Endodermal cell (in vitro differentiated cells): Measurements from ENCODE around the gene PEDS1. TPM values are rescaled to one million over a fixed set of nuclear protein-coding genes. Genes with fewer than 3 reads are reported as not detected.
A peak's percentile ranks its signal among the peaks of the same experiment; 100 is the strongest.

ENCODE experiments used
- DNase-seq: peaks from one replicate; pipeline ENCODE4 v3.0.0-alpha.2; 2017
- H3K27ac ChIP-seq: 2 replicates; pipeline ENCODE4 v1.5.1; 2013; ENCODE audit warnings: mild to moderate bottlenecking, low read depth, low read length, moderate library complexity
- H3K27me3 ChIP-seq: 2 replicates; pipeline ENCODE4 v1.6.1; 2013; ENCODE audit warnings: mild to moderate bottlenecking, low read length, moderate library complexity; ENCODE audit not compliant: insufficient read depth, control insufficient read depth, poor library complexity, severe bottlenecking
- H3K36me3 ChIP-seq: 2 replicates; pipeline ENCODE4 v1.7.0; 2013; ENCODE audit warnings: mild to moderate bottlenecking, low read length, moderate library complexity; ENCODE audit not compliant: control insufficient read depth, insufficient read depth
- H3K4me1 ChIP-seq: one replicate; pipeline ENCODE4 v1.7.0; 2013; ENCODE audit warnings: low read length; ENCODE audit not compliant: control insufficient read depth, insufficient read depth
- H3K4me3 ChIP-seq: 2 replicates; pipeline ENCODE4 v1.5.1; 2013; ENCODE audit warnings: mild to moderate bottlenecking, low read length, moderate library complexity
- H3K9ac ChIP-seq: 2 replicates; pipeline ENCODE4 v1.6.1; 2013; ENCODE audit warnings: mild to moderate bottlenecking, low read length, moderate library complexity; ENCODE audit not compliant: poor library complexity, severe bottlenecking; ENCODE audit errors: extremely low read depth
- H3K9me3 ChIP-seq: 2 replicates; pipeline ENCODE4 v1.6.1; 2013; ENCODE audit warnings: mild to moderate bottlenecking, low read length, moderate library complexity; ENCODE audit not compliant: control insufficient read depth
- H3K27ac Mint-ChIP-seq: 2 replicates; pipeline ENCODE4 v1.8.0; 2020; ENCODE audit warnings: mixed read lengths
- H3K27me3 Mint-ChIP-seq: 2 replicates; pipeline ENCODE4 v1.8.0; 2021; ENCODE audit warnings: mild to moderate bottlenecking, mixed read lengths; ENCODE audit not compliant: insufficient read depth
- H3K36me3 Mint-ChIP-seq: 2 replicates; pipeline ENCODE4 v1.8.0; 2020; ENCODE audit warnings: low read depth, mixed read lengths
- H3K4me1 Mint-ChIP-seq: 2 replicates; pipeline ENCODE4 v1.8.0; 2020; ENCODE audit warnings: mixed read lengths
- H3K4me3 Mint-ChIP-seq: 2 replicates; pipeline ENCODE4 v1.8.0; 2020; ENCODE audit warnings: mild to moderate bottlenecking, moderate library complexity, mixed read lengths
- H3K9me3 Mint-ChIP-seq: 2 replicates; pipeline ENCODE4 v1.8.0; 2020; ENCODE audit warnings: mild to moderate bottlenecking, mixed read lengths
- CTCF ChIP-seq: fragments of 200-600 bp; sonication (generic); conservative IDR thresholded peaks from 2 replicates; pipeline ENCODE4 v1.5.0; 2021; ENCODE audit warnings: antibody characterized with exemption, mild to moderate bottlenecking
- whole genome bisulfite sequencing, 2 experiments: methylation state at CpG; one replicate each; pipeline versions ENCODE4 v1.1.5 to v1.1.7; 2013; ENCODE audit warnings: missing lambda C conversion rate in 2 of 2, mixed read lengths in 1 of 2; ENCODE audit not compliant: insufficient coverage in 1 of 2, insufficient read length in 1 of 2; 5-methylcytosine and 5-hydroxymethylcytosine counted together
- total RNA-seq, 2 donors: library from RNA; stranded (reverse); fragmentation: NEBNext Ultra II Directional in 1 of 2; extraction: Animal tissue kit (Norgen Biotek cat#: 25700) in 1 of 2; gene quantifications; 2 replicates in 1 of 2; 3 replicates in 1 of 2; pipeline ENCODE4 v1.2.1, GENCODE V29; 2021

The PEDS1 gene
- total RNA-seq, 2 donors from 2014 or later = 28.0 to 30.9 TPM

- Histone ChIP-seq H3K4me3 (no peak overlapping the region), H3K27ac (no peak overlapping the region), H3K27me3 (no peaks in the 10 kb centered on the region), H3K9ac (no peak overlapping the region), H3K36me3 (no peaks in the 10 kb centered on the region), H3K4me1 (peaks cover 27% of the 10 kb centered on the region), H3K9me3 (peaks cover 4% of the 10 kb centered on the region)
- no peak for TF ChIP-seq CTCF
- H3K27me3 Mint-ChIP-seq = peaks cover 3% of the 10 kb centered on the region
- H3K27ac Mint-ChIP-seq = no peak overlapping the region
- DNase-seq = no peak
- 83 to 89% methylated on average over 4 of the region's 4 CpGs for WGBS, 2 experiments
- no peak overlapping the region for H3K4me3 Mint-ChIP-seq
- H3K36me3 Mint-ChIP-seq = peaks cover 3% of the 10 kb centered on the region
- H3K4me1 Mint-ChIP-seq = peaks cover 47% of the 10 kb centered on the region
- H3K9me3 Mint-ChIP-seq = peaks cover 10% of the 10 kb centered on the region
These were observed 42.7 kb upstream of the PEDS1 start for GRCh38 chr20:50196248-50196647.

GRCh38 chr20:50195524-50196120 lies 42.1 kb upstream of the PEDS1 start:
- Mint-ChIP-seq H3K36me3 (peaks cover 3% of the 10 kb centered on the region), H3K27ac (peak overlapping the region; percentile 50), H3K9me3 (peaks cover 10% of the 10 kb centered on the region), H3K4me3 (no peak overlapping the region), H3K4me1 (peaks cover 47% of the 10 kb centered on the region), H3K27me3 (peaks cover 3% of the 10 kb centered on the region)
- peak; percentile 53 for DNase-seq
- Histone ChIP-seq H3K27me3 (no peaks in the 10 kb centered on the region), H3K36me3 (no peaks in the 10 kb centered on the region), H3K4me1 (peaks cover 27% of the 10 kb centered on the region), H3K9ac (no peak overlapping the region), H3K4me3 (no peak overlapping the region), H3K9me3 (peaks cover 4% of the 10 kb centered on the region), H3K27ac (no peak overlapping the region)
- no peak for TF ChIP-seq CTCF
- WGBS, 2 experiments = 83 to 84% methylated on average over 13 of the region's 13 CpGs

- H3K4me3 Mint-ChIP-seq = no peak overlapping the region
- H3K27ac ChIP-seq = no peak overlapping the region
These were observed 41.5 kb upstream of the PEDS1 start for GRCh38 chr20:50194831-50195523.

More at GRCh38 chr20:50194831-50195523, 41.5 kb upstream of the PEDS1 start:
- peaks cover 3% of the 10 kb centered on the region for H3K36me3 Mint-ChIP-seq
- DNase-seq = peak; percentile 75
- H3K9me3 ChIP-seq = peaks cover 4% of the 10 kb centered on the region
- no peak for TF ChIP-seq CTCF
- peak overlapping the region; percentile 50 for H3K27ac Mint-ChIP-seq
- 66 to 68% methylated on average over 4 to 8 of the region's 8 CpGs for WGBS, 2 experiments
- peaks cover 9% of the 10 kb centered on the region for H3K9me3 Mint-ChIP-seq
- peaks cover 47% of the 10 kb centered on the region for H3K4me1 Mint-ChIP-seq
- peaks cover 27% of the 10 kb centered on the region for H3K4me1 ChIP-seq
- no peak overlapping the region for H3K4me3 ChIP-seq
- no peaks in the 10 kb centered on the region for H3K36me3 ChIP-seq
- no peak overlapping the region for H3K9ac ChIP-seq
- H3K27me3 Mint-ChIP-seq = peaks cover 3% of the 10 kb centered on the region
- H3K27me3 ChIP-seq = no peaks in the 10 kb centered on the region
